NOMO-1 (cell line): ENCODE measurements around the gene OTOP2.
A peak's percentile ranks its signal among the peaks of the same experiment; 100 is the strongest.

Experiments
- DNase-seq, 2 experiments: peaks; one replicate each; lab custom pipeline; 2025; ENCODE audit not compliant: unreplicated experiment in 2 of 2; lab: John Stamatoyannopoulos, UW

Gene OTOP2

GRCh38 chr17:74923538-74924249, 379 bp upstream of the OTOP2 start:
- peak; percentile 34 to 46 for DNase-seq

GRCh38 chr17:74925242-74925641, 1.2 kb downstream of the OTOP2 start:
- DNase-seq = no peak

GRCh38 chr17:74928786-74929185, 4.7 kb downstream of the OTOP2 start:
- no peak for DNase-seq

- no peak for DNase-seq
These were observed 6.5 kb downstream of the OTOP2 start for GRCh38 chr17:74930535-74931036.

- no peak for DNase-seq
These were observed 11.0 kb downstream of the OTOP2 start for GRCh38 chr17:74935048-74935447.

GRCh38 chr17:74935585-74936469, 11.8 kb downstream of the OTOP2 start, which contains the start of gene OTOP3:
TSS of gene OTOP3 (plus strand) at chr17:74935898. CDS start at chr17:74935922, 24 bp downstream.
- DNase-seq = no peak

- no peak for DNase-seq
These were observed 12.4 kb downstream of the OTOP2 start for GRCh38 chr17:74936470-74936799.

GRCh38 chr17:74937064-74938051, 13.3 kb downstream of the OTOP2 start:
- DNase-seq = no peak

- DNase-seq = no peak
These were observed 14.3 kb downstream of the OTOP2 start for GRCh38 chr17:74938194-74938950.

- DNase-seq = no peak
These were observed 15.5 kb downstream of the OTOP2 start for GRCh38 chr17:74939534-74939933.

GRCh38 chr17:74941128-74941725, 17.2 kb downstream of the OTOP2 start:
- DNase-seq = no peak

- DNase-seq = no peak
These were observed 19.9 kb downstream of the OTOP2 start for GRCh38 chr17:74943808-74944522.

- DNase-seq = no peak
These were observed 21.5 kb downstream of the OTOP2 start for GRCh38 chr17:74945543-74945942.

GRCh38 chr17:74946641-74947040, 22.6 kb downstream of the OTOP2 start:
- DNase-seq = no peak

GRCh38 chr17:74947041-74947754, 23.1 kb downstream of the OTOP2 start:
- DNase-seq = no peak

- no peak for DNase-seq
These were observed 25.5 kb downstream of the OTOP2 start for GRCh38 chr17:74949455-74950115.

- no peak for DNase-seq
These were observed 26.1 kb downstream of the OTOP2 start for GRCh38 chr17:74950207-74950606.

GRCh38 chr17:74951065-74951464, 27.0 kb downstream of the OTOP2 start:
- no peak for DNase-seq
